ENCODE data around the gene CFAP299. TPM values are rescaled to one million over a fixed set of nuclear protein-coding genes. Genes with fewer than 3 reads are reported as not detected.
"Not testable (repeated sequence)": the region's sequence is repeated elsewhere in the genome, so short reads cannot be mapped to it uniquely, and the experiment has no call there.

The CFAP299 gene
- total and polyA plus RNA-seq, 2 of the 13 experiments (the other 11 are each of a cell fraction or from before 2014, with no cell fraction given): not detected

- H3K27me3 ChIP-seq (ENCODE audit: control insufficient read depth in 1 of 2, insufficient read depth in 2 of 2, low read length in 2 of 2): no peaks in the 10 kb centered on the region
- H3K9ac ChIP-seq (ENCODE audit: insufficient read depth, low read depth, low read length): no peak overlapping the region
- TF ChIP-seq ZBTB42 (CRISPR knock-in tag; IDR thresholded peaks at IDR 0.05): no peak
- TF ChIP-seq MIER3 (CRISPR knock-in tag; IDR thresholded peaks at IDR 0.05; ENCODE audit: borderline replicate concordance): no peak
- TF ChIP-seq, protein P1, sequence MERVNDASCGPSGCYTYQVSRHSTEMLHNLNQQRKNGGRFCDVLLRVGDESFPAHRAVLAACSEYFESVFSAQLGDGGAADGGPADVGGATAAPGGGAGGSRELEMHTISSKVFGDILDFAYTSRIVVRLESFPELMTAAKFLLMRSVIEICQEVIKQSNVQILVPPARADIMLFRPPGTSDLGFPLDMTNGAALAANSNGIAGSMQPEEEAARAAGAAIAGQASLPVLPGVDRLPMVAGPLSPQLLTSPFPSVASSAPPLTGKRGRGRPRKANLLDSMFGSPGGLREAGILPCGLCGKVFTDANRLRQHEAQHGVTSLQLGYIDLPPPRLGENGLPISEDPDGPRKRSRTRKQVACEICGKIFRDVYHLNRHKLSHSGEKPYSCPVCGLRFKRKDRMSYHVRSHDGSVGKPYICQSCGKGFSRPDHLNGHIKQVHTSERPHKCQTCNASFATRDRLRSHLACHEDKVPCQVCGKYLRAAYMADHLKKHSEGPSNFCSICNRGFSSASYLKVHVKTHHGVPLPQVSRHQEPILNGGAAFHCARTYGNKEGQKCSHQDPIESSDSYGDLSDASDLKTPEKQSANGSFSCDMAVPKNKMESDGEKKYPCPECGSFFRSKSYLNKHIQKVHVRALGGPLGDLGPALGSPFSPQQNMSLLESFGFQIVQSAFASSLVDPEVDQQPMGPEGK (CRISPR knock-in tag; IDR thresholded peaks at IDR 0.05): no peak
- TF ChIP-seq ZBED4 (CRISPR knock-in tag; IDR thresholded peaks at IDR 0.05; ENCODE audit: borderline replicate concordance): no peak
- no peak for TF ChIP-seq JDP2 (CRISPR knock-in tag; IDR thresholded peaks at IDR 0.05; ENCODE audit: borderline replicate concordance)
- TF ChIP-seq ZBTB25 (CRISPR knock-in tag; IDR thresholded peaks at IDR 0.05): no peak
- TF ChIP-seq ZNF660 (CRISPR knock-in tag; IDR thresholded peaks at IDR 0.05; ENCODE audit: borderline replicate concordance, low read depth): no peak
- TF ChIP-seq ZNF761 (CRISPR knock-in tag; conservative IDR thresholded peaks at IDR 0.05): no peak
- TF ChIP-seq TEAD3 (CRISPR knock-in tag; optimal IDR thresholded peaks at IDR 0.05; ENCODE audit: borderline replicate concordance): no peak
- no peak for TF ChIP-seq ZNF24 (IDR thresholded peaks at IDR 0.05)
- TF ChIP-seq ZNF564 (CRISPR knock-in tag; IDR thresholded peaks at IDR 0.05): no peak
- intact Hi-C loops (cut with micrococcal nuclease; ENCODE audit: unreplicated experiment): no loop called here
- no peak overlapping the region for H2AFZ ChIP-seq (ENCODE audit: low read length)
- no TSS peak for BruUV-seq (replicated peaks)
- H3K4me1 ChIP-seq (ENCODE audit: insufficient read depth, low read length): no peaks in the 10 kb centered on the region
- no peak for ATAC-seq
- H3K4me3 ChIP-seq (replicated peaks in 1 of 3; ENCODE audit: insufficient read depth in 1 of 3, low read depth in 2 of 3, low read length in 3 of 3): no peak overlapping the region
- no peaks in the 10 kb centered on the region for H4K20me1 ChIP-seq (ENCODE audit: insufficient read depth, low read length)
- in situ Hi-C loops (cut with HindIII; ENCODE audit: extremely low pct_ligation_motif_present, low pct_unique_long_range_greater_than_20kb): no loop called here
- ChIA-PET POLR2A (no interaction called here), CTCF (ENCODE audit: low intra/inter-chr PET ratio, low total read pairs) (no interaction called here)
- no peak overlapping the region for H3K27ac ChIP-seq (ENCODE audit: extremely low read length, insufficient read depth, low read length)
- no peak for FAIRE-seq
- under 1% methylated on average over 7 of the region's 7 CpGs for WGBS (ENCODE audit: low lambda C conversion rate)
- H3K4me2 ChIP-seq (ENCODE audit: low read depth, low read length): no peak overlapping the region
- H3K9me3 ChIP-seq (ENCODE audit: low read length): no peaks in the 10 kb centered on the region
- no peaks in the 10 kb centered on the region for H3K36me3 ChIP-seq (replicated peaks in 1 of 2; ENCODE audit: control insufficient read depth in 1 of 2, insufficient read depth in 2 of 2, low read length in 2 of 2)
- no peak for DNase-seq (ENCODE audit: low spot score)
- no peaks in the 10 kb centered on the region for H3K79me2 ChIP-seq (ENCODE audit: insufficient read depth, low read length)
These were observed 21.9 kb upstream of the CFAP299 start for GRCh38 chr4:80313627-80314026.

GRCh38 chr4:80315848-80316247, 19.7 kb upstream of the CFAP299 start:
- DNase-seq (ENCODE audit: low spot score); H3K27me3 ChIP-seq (ENCODE audit: control insufficient read depth in 1 of 2, insufficient read depth in 2 of 2, low read length in 2 of 2); BruUV-seq (replicated peaks); CTCF ChIA-PET (ENCODE audit: low intra/inter-chr PET ratio, low total read pairs); H3K9me3 ChIP-seq (ENCODE audit: low read length); H3K36me3 ChIP-seq (replicated peaks in 1 of 2; ENCODE audit: control insufficient read depth in 1 of 2, insufficient read depth in 2 of 2, low read length in 2 of 2); H3K4me3 ChIP-seq (replicated peaks in 1 of 3; ENCODE audit: insufficient read depth in 1 of 3, low read depth in 2 of 3, low read length in 3 of 3); POLR2A ChIA-PET; H3K27ac ChIP-seq (ENCODE audit: extremely low read length, insufficient read depth, low read length); H3K4me2 ChIP-seq (ENCODE audit: low read depth, low read length); ATAC-seq; H2AFZ ChIP-seq (ENCODE audit: low read length); H4K20me1 ChIP-seq (ENCODE audit: insufficient read depth, low read length); FAIRE-seq; in situ Hi-C loops (cut with HindIII; ENCODE audit: extremely low pct_ligation_motif_present, low pct_unique_long_range_greater_than_20kb); H3K9ac ChIP-seq (ENCODE audit: insufficient read depth, low read depth, low read length); H3K79me2 ChIP-seq (ENCODE audit: insufficient read depth, low read length); H3K4me1 ChIP-seq (ENCODE audit: insufficient read depth, low read length); intact Hi-C loops (cut with micrococcal nuclease; ENCODE audit: unreplicated experiment): not testable (repeated sequence)

All from HepG2 (cell line).